SK-N-SH treated with all-trans-retinoic acid at 6 μM for 48 hours (cell line): ENCODE data around the gene MAPK14.

Source experiments
- ATAC-seq: fragments of 200-7000 bp; cut with Tn5 transposase; 3 replicates; pipeline ENCODE4 v1.9.1; 2020; ENCODE audit warnings: mild to moderate bottlenecking, moderate library complexity
- ARNTL ChIP-seq: fragments of 450-650 bp; formaldehyde crosslinking; IDR thresholded peaks from 2 replicates; pipeline ENCODE4 v1.5.0; 2020; ENCODE audit warnings: low read depth, mild to moderate bottlenecking, moderate library complexity, borderline replicate concordance
- BACH2 ChIP-seq: fragments of 250-450 bp; sonication (Bioruptor Pico); IDR thresholded peaks from 2 replicates; pipeline ENCODE4 v1.9.0; 2021; ENCODE audit warnings: mild to moderate bottlenecking, borderline replicate concordance
- CREB5 ChIP-seq: fragments of 250-450 bp; sonication (Bioruptor Pico); IDR thresholded peaks from 2 replicates; pipeline ENCODE4 v1.5.1; 2020; ENCODE audit warnings: low read depth, mild to moderate bottlenecking, moderate library complexity
- CSDC2 ChIP-seq: fragments of 250-450 bp; sonication (Bioruptor Pico); IDR thresholded peaks from 2 replicates; pipeline ENCODE4 v1.5.0; 2020; ENCODE audit warnings: mild to moderate bottlenecking, moderate library complexity
- CSRNP3 ChIP-seq: fragments of 250-450 bp; sonication (Bioruptor Pico); IDR thresholded peaks from 2 replicates; pipeline ENCODE4 v1.5.1; 2021; ENCODE audit warnings: mild to moderate bottlenecking, moderate library complexity
- ESRRG ChIP-seq: fragments of 250-450 bp; sonication (Bioruptor Pico); IDR thresholded peaks from 2 replicates; pipeline ENCODE4 v1.6.1; 2021; ENCODE audit warnings: mild to moderate bottlenecking
- GLIS3 ChIP-seq: fragments of 250-450 bp; sonication (Bioruptor Pico); IDR thresholded peaks from 2 replicates; pipeline ENCODE4 v1.5.0; 2020; ENCODE audit warnings: mild to moderate bottlenecking, moderate library complexity
- ISL1 ChIP-seq: fragments of 250-450 bp; sonication (Bioruptor Pico); IDR thresholded peaks from 2 replicates; pipeline ENCODE4 v2.1.2; 2022; ENCODE audit warnings: mild to moderate bottlenecking, moderate library complexity
- OSR1 ChIP-seq: fragments of 250-450 bp; sonication (Bioruptor Pico); IDR thresholded peaks from 2 replicates; pipeline ENCODE4 v1.8.0; 2022; ENCODE audit warnings: moderate library complexity, mild to moderate bottlenecking, inconsistent platforms
- PATZ1 ChIP-seq: fragments of 250-450 bp; sonication (Bioruptor Pico); IDR thresholded peaks from 2 replicates; pipeline ENCODE4 v1.8.0; 2020; ENCODE audit warnings: mild to moderate bottlenecking, moderate library complexity, borderline replicate concordance
- POU6F1 ChIP-seq: fragments of 250-450 bp; sonication (Bioruptor Pico); IDR thresholded peaks from 2 replicates; pipeline ENCODE4 v1.8.0; 2021; ENCODE audit warnings: low read depth, mild to moderate bottlenecking, moderate library complexity, borderline replicate concordance
- PPARA ChIP-seq: fragments of 250-450 bp; sonication (Bioruptor Pico); IDR thresholded peaks from 2 replicates; pipeline ENCODE4 v1.5.0; 2020; ENCODE audit warnings: mild to moderate bottlenecking, borderline replicate concordance
- RARB ChIP-seq: fragments of 250-450 bp; sonication (Bioruptor Pico); IDR thresholded peaks from 2 replicates; pipeline ENCODE4 v1.8.0; 2021; ENCODE audit warnings: mild to moderate bottlenecking, moderate library complexity
- SNAI2 ChIP-seq: fragments of 250-450 bp; sonication (Bioruptor Pico); IDR thresholded peaks from 2 replicates; pipeline ENCODE4 v1.5.0; 2020; ENCODE audit warnings: mild to moderate bottlenecking, moderate library complexity
- TCF4 ChIP-seq: fragments of 250-450 bp; sonication (Bioruptor Pico); IDR thresholded peaks from 2 replicates; pipeline ENCODE4 v1.8.0; 2021; ENCODE audit warnings: mild to moderate bottlenecking, moderate library complexity, borderline replicate concordance
- TOX ChIP-seq: fragments of 250-450 bp; sonication (Bioruptor Pico); IDR thresholded peaks from 2 replicates; pipeline ENCODE4 v1.8.0; 2021; ENCODE audit warnings: mild to moderate bottlenecking, moderate library complexity, borderline replicate concordance
- TSHZ2 ChIP-seq: fragments of 250-450 bp; sonication (Bioruptor Pico); IDR thresholded peaks from 2 replicates; pipeline ENCODE4 v1.5.0; 2020; ENCODE audit warnings: mild to moderate bottlenecking, moderate library complexity
- ZC3H10 ChIP-seq: fragments of 250-450 bp; sonication (Bioruptor Pico); IDR thresholded peaks from 2 replicates; pipeline ENCODE4 v1.5.1; 2021; ENCODE audit warnings: mild to moderate bottlenecking, moderate library complexity
- ZFP3 ChIP-seq: fragments of 250-450 bp; sonication (Bioruptor Pico); IDR thresholded peaks from 2 replicates; pipeline ENCODE4 v1.5.0; 2020; ENCODE audit warnings: mild to moderate bottlenecking, moderate library complexity
- ZFP30 ChIP-seq: fragments of 450-650 bp; formaldehyde crosslinking; IDR thresholded peaks from 2 replicates; pipeline ENCODE4 v1.5.0; 2022; ENCODE audit warnings: mild to moderate bottlenecking, moderate library complexity
- ZNF565 ChIP-seq: fragments of 450-650 bp; formaldehyde crosslinking; conservative IDR thresholded peaks from 2 replicates; pipeline ENCODE4 v1.5.0; 2020; ENCODE audit warnings: low read depth, mild to moderate bottlenecking, moderate library complexity
- ZNF70 ChIP-seq: fragments of 450-650 bp; formaldehyde crosslinking; IDR thresholded peaks from 2 replicates; pipeline ENCODE4 v1.5.0; 2020; ENCODE audit warnings: mild to moderate bottlenecking, moderate library complexity
- ZNF8 ChIP-seq: fragments of 450-650 bp; formaldehyde crosslinking; IDR thresholded peaks from 2 replicates; pipeline ENCODE4 v1.5.0; 2020; ENCODE audit warnings: mild to moderate bottlenecking, moderate library complexity

Gene MAPK14

GRCh38 chr6:36069573-36069972, 42.0 kb downstream of the MAPK14 start:
- no peak for ATAC-seq
- no peak for TF ChIP-seq CSRNP3 (CRISPR knock-in tag)
- TF ChIP-seq ZFP3 = no peak
- TF ChIP-seq ZFP30 (CRISPR knock-in tag) = no peak
- no peak for TF ChIP-seq TOX (CRISPR knock-in tag)
- TF ChIP-seq TSHZ2 = no peak
- no peak for TF ChIP-seq ARNTL (CRISPR knock-in tag)
- no peak for TF ChIP-seq ESRRG (CRISPR knock-in tag)
- no peak for TF ChIP-seq ZNF70 (CRISPR knock-in tag)
- TF ChIP-seq ISL1 (CRISPR knock-in tag) = no peak
- no peak for TF ChIP-seq ZNF565 (CRISPR knock-in tag)
- no peak for TF ChIP-seq RARB (CRISPR knock-in tag)
- no peak for TF ChIP-seq ZNF8 (CRISPR knock-in tag)
- TF ChIP-seq CREB5 (CRISPR knock-in tag) = no peak
- TF ChIP-seq PATZ1 = no peak
- TF ChIP-seq CSDC2 (CRISPR knock-in tag) = no peak
- TF ChIP-seq POU6F1 (CRISPR knock-in tag) = no peak
- TF ChIP-seq GLIS3 (CRISPR knock-in tag) = no peak
- no peak for TF ChIP-seq BACH2

- no peak for TF ChIP-seq ZC3H10 (CRISPR knock-in tag)
- TF ChIP-seq PATZ1 = no peak
- no peak for TF ChIP-seq RARB (CRISPR knock-in tag)
- TF ChIP-seq GLIS3 (CRISPR knock-in tag) = no peak
- TF ChIP-seq PPARA (CRISPR knock-in tag) = no peak
- no peak for TF ChIP-seq ZNF70 (CRISPR knock-in tag)
- TF ChIP-seq ISL1 (CRISPR knock-in tag) = no peak
- TF ChIP-seq SNAI2 (CRISPR knock-in tag) = no peak
- no peak for ATAC-seq
These were observed 42.6 kb downstream of the MAPK14 start for GRCh38 chr6:36070252-36070651.

- no peak for ATAC-seq
- no peak for TF ChIP-seq ZNF565 (CRISPR knock-in tag)
- no peak for TF ChIP-seq ISL1 (CRISPR knock-in tag)
- TF ChIP-seq ZNF8 (CRISPR knock-in tag) = no peak
- TF ChIP-seq ZNF70 (CRISPR knock-in tag) = no peak
- no peak for TF ChIP-seq TOX (CRISPR knock-in tag)
- TF ChIP-seq TCF4 (CRISPR knock-in tag) = no peak
- no peak for TF ChIP-seq ESRRG (CRISPR knock-in tag)
- TF ChIP-seq BACH2 = no peak
- TF ChIP-seq ZFP3 = no peak
- no peak for TF ChIP-seq ZC3H10 (CRISPR knock-in tag)
- TF ChIP-seq CSRNP3 (CRISPR knock-in tag) = no peak
- TF ChIP-seq OSR1 = no peak
- no peak for TF ChIP-seq ARNTL (CRISPR knock-in tag)
- TF ChIP-seq PATZ1 = no peak
These were observed 43.7 kb downstream of the MAPK14 start for GRCh38 chr6:36071281-36071680.
